Stimulated activated CD8-positive, alpha-beta memory T cell treated with anti-CD3 and anti-CD28 coated beads, Interleukin-15, amount 100 ng/mL, for 24 hours (primary cell): Measurements from ENCODE around the gene SELENOI.

Experiments
- DNase-seq: peaks from one replicate; pipeline ENCODE4 v3.0.0-alpha.2; 2020; ENCODE audit warnings: low read depth

Gene SELENOI

GRCh38 chr2:26412091-26412673 is 66.2 kb downstream of the SELENOI start:
- DNase-seq, result no peak

DNA sequence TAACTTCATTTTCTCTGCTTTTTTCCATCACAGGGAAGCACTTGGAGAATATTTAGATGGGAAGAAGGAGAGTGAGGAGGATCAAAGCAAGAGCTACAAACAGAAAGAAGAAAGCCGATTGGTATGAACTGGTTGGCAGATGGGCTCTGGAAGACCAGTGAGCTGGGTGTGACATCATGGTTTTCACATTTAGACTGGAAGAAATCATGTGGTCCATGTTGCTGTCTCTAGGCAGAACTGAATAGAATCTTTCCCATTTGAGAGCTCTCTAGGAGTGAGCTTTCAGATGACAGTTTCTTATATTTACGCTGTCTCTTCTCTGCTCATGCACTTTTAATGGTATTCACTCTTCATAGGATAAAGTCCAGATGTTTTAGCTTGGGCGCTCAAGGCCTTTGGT is 68.4 kb downstream of the SELENOI start:
- DNase-seq, result no peak

- DNase-seq, result no peak
These were observed 76.0 kb downstream of the SELENOI start for GRCh38 chr2:26421961-26422360.

DNA sequence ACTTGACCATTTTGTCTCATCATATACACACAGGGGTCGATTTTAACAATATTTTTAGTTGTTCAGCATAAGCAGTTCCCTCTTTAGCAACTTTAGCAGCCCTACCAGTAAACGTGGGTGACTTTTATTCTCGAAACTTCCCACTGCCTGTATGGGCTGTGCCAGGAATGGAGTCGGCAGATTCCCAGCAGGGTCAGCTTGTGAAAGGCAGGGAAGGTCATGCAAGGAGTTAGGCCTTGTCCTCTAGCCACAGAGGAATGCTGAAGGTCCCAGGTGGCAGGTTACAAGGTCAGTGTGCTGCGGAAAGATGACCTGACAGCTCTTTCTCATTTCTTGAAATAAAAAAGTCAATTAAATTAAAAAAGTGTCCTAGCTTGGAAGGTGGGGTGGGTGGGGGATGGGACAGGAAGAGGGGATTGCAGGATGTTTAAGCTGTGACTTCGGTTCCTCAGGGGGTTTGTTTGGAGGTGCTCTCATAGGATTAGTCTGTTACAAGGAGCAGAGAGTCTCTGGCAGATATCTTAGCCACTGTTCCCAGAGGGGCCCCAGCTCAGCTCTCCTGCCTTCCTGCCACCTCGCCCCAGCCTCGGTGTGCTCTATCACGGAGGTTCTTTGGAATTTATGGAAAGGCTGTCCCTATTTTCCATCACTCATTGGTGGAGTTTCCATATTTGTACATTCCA is 77.1 kb downstream of the SELENOI start:
- DNase-seq, result no peak

DNA sequence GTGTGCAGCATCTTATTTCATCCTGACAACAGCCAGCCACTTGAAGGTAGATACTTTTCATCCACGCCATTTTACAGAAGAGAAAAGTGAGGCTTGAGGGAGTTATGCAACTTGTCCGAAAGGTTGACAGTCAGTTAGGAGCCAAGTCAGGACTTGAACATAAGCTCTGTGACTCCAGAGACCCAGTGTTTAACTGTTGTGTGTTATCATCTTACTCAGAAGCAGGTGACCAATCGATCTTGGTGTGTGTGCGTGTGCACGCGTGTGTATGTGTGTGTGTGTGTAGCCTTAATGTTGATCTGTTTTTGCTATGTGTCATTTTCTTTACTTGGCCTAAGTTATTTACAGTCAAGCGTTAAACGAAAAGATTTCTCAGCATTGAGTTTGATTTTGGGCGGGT is 77.8 kb downstream of the SELENOI start:
- no peak for DNase-seq

DNA sequence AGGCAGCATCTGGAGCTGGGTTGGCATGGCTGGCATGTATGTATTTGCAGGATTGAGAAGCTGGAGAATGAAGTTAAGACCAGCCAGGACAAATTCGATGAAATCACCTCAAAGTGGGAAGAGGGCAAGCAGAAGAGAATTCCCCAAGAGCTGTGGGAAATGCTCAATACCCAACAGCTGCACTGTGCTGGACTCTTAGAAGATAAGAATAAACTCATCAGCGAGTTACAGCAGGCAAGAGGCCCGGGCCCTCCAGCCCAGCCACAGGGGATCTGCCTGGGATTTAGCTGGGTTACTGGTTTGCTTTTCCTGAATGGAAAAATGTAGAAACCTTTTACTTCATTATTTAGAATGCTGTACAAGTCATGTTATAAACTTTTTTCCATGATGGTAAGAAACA is 78.3 kb downstream of the SELENOI start:
- no peak for DNase-seq

DNA sequence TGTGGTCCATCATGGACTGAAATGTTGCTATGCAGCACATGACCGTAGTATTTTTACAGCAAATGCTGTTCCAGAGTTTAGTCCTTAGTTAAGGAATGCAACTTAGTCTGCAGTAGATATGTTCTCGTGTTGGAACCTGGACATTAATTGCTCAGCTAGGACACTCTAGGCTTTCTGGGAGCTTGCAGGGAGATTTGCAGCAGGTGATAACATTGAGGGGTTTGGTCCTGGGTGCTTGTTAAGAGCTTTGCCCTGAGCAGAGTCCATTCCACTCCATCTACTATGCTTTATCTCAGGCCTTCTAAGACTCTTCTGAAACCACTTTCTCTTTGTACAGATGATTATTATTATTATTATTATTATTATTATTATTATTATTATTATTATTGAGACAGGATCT is 82.9 kb downstream of the SELENOI start:
- DNase-seq, result no peak

- no peak for DNase-seq
These were observed 84.0 kb downstream of the SELENOI start for GRCh38 chr2:26429779-26430578.

DNA sequence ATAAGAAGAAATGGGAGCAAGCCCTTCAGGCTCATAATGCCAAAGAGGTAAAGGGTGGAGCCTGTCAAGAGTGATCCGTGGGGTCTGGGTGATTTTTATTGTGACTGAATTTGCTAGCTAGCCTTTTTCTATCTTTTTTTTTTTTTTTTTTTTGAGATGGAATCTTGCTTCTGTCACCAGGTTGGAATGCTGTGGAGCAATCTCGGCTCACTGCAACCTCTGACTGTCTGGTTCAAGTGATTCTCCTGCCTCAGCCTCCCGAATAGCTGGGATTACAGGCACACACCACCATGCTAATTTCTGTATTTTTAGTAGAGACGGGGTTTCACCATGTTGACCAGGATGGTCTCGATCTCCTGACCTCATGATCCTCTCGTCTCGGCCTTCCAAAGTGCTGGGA is 84.9 kb downstream of the SELENOI start:
- no peak for DNase-seq

- no peak for DNase-seq
These were observed 86.4 kb downstream of the SELENOI start for GRCh38 chr2:26432363-26432762.

GRCh38 chr2:26432859-26433258 is 86.9 kb downstream of the SELENOI start:
- no peak for DNase-seq

DNA sequence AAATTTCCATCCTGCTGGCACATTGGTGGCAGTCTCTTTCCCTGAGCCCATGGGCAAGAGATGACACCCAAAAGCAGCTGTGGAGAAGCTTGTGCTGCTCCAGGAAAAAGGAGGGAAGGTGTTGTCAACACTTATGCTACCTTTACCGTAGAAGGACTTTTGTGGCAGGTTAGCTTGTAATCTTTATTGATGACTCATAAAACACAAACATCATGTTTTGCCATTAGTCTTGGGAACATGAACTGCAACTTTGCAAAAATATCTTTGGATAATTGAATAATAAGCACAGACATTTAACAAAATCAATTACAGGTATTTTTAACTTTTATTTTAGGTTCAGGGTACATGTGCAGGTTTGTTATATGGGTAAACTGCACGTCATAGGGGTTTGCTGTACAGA is 89.2 kb downstream of the SELENOI start:
- no peak for DNase-seq

GRCh38 chr2:26438526-26438925 is 92.6 kb downstream of the SELENOI start:
- no peak for DNase-seq

DNA sequence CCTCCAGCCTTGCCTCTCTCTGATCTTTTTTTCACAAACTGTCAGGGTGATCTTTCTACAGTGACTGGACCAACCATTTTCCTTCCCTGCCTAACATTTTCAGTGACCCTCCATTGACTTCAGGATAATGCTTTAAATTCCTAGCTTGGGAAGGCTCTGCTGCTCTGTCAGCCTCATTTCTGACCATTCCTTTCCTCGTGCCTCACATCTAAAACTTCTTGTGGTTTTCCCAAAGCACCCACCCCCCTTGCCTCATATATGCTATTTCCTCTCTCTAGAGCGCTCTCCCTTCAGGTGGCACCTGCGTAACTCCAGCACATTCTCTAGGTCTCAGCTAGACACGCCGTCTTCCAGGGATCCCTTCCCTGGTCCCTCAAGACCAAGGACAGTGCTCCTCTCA is 93.0 kb downstream of the SELENOI start:
- DNase-seq, result no peak

DNA sequence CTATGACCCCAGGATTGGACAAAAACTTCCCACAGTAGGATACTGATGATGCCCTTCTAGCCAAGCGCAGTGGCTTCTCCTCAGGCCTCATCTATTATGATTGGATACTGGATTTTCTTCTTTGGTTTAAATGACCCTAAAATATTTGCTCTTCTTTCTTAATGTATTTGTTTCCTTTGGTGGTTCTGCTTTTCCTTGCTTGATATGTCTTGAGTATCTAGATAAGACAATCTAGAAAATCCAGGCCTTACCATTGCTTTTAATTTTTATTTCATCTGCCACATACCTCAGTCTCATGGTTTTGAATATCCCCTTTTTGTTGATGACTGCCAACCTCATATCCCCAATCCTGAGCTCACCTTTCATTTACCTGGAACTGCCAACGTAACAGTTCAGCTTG is 96.4 kb downstream of the SELENOI start:
- DNase-seq, result no peak

GRCh38 chr2:26442707-26443106 is 96.8 kb downstream of the SELENOI start:
- no peak for DNase-seq

GRCh38 chr2:26444236-26444635 is 98.3 kb downstream of the SELENOI start:
- DNase-seq, result no peak
